MV-4-11 (cell line): ENCODE measurements around the gene SMIM3.
"Not testable (repeated sequence)": the region's sequence is repeated elsewhere in the genome, so short reads cannot be mapped to it uniquely, and the experiment has no call there.

Experiments
- DNase-seq: peaks from one replicate; lab custom pipeline; 2025; lab: John Stamatoyannopoulos, UW

The SMIM3 gene

DNA sequence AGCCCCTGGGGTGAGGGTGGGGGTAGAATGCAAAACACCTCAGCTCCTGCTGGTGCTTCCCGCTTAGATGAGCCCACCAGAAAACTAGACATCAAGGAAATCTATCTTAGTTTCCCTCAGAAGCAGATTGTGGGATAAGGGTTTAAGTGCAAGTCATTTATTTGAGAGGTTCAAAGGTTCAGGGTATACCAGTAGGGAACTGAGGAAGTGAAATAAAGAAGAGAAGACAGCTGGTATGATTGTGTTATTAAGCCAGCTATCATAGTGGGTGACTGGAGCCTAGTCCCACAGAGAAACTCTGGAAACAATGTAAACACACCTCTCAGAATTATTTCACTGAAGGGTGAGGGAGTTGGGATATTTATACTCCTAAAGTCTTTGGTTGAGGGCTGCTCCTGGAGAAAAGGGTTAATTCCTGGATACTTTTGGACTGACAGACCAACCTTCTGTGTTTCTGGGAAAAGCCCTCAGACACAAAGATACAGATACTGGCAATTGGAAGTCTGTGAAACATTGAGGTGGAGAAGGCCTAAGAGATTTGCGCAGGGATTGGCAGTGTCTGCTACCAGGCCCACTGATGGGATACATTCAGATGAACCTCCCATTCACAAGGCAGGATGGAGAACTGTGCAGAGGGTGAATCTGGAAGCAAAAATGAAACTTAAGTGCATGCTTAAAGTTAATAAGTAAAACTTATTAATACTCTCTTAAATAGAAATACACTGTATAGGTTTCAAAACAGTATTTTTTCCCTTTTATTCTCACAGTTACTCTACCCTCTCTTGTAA is 13.4 kb upstream of the SMIM3 start:
- DNase-seq, result peak; percentile 88

DNA sequence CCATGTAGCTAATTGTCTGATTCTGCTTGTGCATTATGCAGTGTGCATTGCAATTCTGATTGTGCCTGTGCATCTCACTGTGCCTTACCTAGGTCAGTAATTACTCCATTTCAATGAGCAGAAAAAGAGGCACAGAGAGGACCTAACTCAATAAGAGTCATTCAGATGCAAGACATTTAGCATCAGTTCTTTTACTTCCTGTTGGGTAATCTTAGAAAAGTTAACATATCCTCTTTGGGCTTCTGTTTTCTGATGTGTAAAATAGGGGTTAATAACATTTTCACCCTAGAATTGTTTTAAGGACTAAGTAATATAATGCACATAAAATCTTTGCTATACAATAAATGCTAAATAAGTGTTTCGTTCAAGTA is 12.8 kb upstream of the SMIM3 start:
- peak; percentile 74 for DNase-seq

DNA sequence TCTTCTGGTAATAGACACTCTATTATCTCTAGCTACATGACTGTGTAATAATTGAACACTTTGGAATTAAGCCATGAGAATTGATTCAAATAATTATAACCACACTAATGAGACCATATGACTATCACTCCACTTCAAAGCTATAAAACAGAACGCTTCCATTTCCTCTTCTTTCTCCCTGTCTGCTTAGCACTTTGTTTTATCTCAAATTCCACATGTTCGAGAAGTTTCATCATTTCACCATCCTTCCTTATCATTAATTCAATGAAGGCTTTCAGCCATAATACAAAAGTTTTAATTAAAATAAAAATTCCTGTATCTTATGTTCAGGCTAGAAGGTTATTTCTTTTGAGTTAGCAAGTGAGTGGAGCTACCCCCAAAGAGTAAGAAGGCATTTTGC is 12.3 kb upstream of the SMIM3 start:
- DNase-seq, result peak; percentile 56

DNA sequence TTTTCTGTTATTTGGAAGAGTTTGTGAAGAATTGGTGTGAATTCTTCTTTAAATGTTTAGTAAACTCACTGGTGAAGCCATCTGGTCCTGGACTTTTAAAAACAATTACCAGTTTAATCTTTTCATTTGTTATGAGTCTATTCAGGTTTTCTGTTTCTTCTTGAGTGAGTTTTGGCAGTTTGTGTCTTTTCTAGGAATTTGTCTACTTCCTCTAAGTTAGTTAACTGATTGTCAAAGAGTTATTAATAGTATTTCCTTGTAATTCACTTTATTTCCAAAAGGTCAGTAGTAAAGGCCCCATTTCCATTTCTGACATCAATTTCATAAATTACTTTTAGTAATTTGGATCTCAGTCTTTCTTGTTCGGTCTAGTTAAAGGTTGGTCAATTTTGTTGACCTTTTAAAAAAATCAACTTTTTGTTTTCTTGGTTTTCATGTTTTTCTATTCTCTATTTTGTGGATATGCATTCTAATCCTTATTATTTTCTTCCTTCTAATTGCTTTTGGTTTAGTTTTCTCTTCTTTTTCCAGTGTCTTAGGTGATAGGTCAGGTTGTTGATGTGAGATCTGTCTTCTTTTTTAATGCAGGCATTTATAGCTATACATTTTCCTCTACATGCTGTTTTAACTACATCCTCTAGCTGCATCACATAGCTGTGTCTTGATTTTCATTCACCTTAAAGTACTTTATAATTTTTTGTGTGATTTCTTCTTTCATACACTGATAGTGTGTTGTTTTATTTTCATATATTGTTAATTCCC is 7.3 kb upstream of the SMIM3 start:
- peak; percentile 92 for DNase-seq

DNA sequence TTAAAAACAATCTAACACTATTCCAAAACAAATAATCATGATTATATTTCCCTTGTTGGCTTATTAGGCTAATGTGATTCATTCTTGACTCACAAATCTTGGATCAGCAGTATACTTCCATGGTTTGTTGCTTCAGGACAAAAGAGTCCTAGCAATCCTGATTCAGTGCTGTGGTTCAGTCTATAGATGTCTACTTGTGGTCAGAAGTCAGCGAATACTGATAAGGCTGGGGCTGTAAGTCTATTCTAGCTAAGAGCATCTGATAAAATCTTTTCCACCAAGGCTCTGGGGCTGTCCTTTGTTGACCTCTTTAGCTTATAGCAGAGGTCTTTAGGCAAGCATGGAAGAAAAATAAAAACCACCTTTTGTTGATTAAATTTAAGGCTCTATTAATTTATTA is 4.4 kb upstream of the SMIM3 start:
- peak; percentile 67 for DNase-seq

DNA sequence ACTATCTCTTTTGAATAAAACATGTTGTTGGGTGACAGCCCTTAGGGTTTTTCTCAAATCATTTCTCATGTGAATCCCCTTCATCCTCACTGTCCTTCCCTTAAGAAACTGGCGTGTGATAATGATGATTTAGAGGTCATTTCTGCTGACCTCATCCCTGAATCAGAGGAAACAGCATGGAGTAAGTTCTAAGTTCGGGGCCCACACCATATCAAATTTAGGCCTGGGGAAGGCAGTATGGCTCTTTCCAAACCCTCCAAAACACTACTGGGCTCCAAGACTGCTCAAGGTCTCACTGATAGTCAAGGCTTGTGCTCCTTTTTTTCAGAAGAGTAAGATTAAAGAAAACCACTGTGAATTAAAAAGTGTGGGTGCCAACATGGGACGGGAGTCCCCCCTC is 872 bp upstream of the SMIM3 start:
- DNase-seq, result peak; percentile 61

DNA sequence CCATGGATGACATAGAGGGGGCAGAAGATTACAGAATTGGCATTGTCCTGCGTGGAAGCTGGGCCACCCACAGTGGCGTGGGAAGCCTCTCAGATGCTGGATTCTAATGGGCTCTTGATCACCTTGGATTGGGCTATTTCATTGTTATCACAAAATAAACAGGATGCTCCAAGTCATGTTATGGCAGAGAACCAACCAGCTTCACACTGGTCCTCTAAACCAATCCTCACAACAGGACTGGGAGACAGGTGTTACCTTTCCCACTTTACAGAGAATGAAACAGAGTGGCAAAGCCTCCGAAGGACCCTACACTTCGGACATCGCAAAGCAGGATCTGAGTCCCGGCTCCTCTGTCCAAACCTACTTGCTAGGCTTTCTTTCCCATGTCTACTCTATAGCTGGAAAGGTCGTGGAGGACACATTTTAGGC is 455 bp upstream of the SMIM3 start:
- no peak for DNase-seq

DNA sequence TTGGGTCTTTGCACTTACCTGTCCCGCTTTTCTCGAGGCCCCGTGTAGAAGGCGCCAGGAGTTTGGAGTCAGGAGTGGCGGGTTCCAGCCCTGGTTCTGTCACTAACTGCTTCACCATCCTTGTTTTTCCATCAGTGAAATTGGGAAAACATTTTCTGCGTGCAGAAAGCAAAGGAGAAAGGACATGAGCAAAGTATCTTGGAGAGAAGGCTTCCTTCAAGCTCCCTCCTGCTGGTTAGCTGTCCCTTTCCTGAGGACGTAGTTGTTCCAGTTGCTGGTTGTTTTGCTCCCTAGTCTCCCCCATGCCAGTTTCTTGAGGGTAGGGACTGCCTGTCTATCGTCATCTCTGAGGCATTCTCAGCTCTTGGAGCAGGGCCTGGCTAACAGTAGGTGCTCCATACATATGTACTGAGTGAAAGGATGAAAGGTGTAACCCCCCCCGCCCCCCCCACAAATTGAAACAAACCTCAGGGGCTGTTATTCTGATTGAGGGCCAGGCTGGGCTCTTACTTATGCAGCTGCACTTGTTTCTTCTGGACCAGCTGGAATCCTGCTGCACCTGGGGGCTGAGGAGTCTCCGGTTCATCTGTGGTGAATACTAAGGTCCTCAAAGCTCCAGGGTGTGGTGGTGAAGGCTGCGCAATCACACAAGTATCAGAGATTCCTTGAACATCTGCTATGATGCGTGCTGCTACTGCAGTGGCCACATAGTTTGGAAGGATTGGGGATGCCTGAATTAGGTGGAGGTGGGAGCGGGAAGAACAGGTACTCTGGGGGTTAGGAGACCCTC is 1.0 kb downstream of the SMIM3 start:
- peak; percentile 82 for DNase-seq

DNA sequence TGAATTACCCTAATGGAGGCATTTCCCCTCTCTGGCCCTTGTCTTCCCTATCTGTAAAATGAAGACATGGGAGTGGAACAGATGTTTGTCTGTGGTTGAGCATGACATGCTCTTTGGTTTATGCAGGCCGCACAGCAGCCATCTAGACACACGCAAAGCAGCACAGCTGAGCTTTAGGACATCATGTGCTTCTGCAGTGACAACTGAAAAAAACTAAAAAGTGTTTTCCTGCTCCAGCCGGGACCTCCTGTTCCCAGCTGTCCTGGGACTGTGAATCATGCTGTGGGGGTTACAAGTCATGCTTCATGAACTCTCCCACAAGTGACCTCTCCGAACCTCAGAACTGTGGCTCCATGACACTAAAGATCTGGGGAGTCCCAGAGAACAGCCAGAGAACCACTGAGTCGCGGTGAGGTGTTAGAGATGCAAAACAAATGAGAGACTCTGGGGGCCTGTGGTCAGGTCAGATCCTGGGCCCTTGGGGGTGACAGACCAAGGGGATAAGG is 1.7 kb downstream of the SMIM3 start:
- peak; percentile 89 for DNase-seq

DNA sequence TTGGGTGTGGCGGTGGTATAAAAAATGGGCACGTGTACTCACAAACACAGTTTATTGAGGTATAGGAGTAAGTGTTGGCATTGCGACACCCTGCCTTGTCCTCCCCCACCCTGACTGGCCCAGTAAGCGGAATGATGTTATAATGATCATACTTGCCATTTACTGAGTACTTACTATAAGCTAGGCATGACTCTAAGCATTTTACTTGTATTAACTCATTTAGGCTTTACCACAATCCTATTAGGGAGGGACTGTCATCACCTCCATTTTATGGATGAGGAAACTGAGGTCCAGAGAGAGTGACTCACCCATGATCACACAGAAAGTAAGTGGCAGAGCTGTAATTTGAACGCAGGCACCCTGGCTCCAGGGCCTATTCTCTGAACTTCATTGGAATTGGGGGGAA is 2.3 kb downstream of the SMIM3 start:
- DNase-seq, result peak; percentile 76

DNA sequence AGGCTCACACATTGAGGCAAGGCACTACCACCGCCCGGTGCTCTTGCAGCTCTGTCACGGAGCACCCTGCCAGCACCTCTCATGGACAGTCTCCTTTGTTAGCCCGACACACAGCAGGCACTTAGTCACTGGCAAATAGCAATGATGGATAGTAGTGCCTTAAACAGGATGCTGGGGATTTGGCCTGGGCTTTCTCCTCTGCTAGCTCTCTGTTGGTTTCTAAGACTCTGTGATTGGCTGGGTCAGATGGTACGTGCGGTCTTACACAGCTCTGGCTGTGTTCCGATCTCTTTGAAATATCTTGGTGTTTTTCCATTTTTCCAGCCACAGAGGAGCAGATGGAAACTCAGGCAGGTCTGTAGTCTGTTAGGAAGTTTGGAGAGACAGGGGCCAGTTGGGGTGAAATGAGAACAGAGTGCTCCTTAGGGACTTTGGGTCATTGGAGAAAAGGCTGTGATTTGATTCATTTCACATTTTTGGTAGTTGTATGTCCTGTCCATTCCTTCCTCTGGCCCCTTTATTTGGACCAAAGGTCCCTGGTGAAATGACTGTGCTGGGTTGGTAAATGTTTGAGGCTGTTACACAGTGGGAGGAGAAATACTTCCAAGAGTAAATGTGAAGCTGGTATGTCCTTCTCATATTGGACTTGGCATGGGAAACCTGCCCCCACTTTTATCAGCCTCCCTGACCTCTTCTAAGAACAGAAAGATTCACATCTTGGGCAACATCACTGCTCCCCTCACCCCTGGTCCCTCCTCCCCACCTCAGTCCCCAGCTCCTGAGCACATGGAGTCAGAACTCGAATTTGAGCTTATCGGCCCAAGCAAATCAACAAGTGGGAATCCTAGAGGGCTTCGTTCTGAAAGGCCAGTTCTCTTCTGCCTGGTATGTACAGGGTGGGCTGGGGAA is 3.4 kb downstream of the SMIM3 start:
- DNase-seq, result peak; percentile 78

DNA sequence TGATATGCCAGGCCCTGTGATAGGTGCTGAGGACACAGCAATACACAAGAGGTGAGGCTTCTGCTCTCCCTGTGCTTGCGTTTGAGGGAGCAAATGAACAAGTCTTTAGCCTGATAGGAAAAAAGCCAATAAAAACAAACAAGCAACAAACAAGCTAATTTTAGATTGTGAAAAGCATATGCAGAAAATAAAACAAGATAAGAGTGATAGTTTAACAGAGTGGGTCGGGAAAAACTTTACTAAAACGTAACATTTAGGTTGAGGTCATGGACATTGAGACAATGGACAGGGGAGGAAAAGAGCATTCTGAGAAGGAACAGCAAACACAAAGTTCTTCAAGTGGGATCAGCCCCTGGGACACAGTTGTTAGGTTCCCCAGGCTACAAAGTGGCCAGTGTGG is 4.3 kb downstream of the SMIM3 start:
- DNase-seq, result no peak

DNA sequence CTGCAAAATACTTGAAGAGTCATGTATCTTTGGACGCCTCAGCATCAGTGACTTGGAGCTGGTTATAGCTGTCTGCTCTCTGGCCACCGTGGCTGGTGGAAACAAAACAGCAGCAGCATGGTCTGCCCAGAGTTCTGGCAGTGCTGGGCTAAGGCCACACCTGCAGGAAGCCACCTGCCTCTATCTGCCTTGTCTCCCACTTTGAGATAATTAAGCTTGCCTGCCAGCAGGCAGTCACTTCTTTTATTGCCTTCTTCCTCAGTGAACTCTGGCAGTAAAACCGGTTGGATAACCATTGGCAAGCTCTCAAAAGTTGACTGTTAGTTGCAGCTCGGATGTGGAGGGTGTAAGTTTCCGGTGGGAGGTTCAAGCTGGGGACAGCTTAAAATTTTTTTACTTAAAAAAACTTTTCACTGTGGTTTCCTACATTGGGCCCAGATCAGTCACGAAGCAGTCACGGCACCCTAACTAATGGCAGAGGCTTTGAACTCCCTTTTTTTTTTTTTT is 4.9 kb downstream of the SMIM3 start:
- peak; percentile 96 for DNase-seq

DNA sequence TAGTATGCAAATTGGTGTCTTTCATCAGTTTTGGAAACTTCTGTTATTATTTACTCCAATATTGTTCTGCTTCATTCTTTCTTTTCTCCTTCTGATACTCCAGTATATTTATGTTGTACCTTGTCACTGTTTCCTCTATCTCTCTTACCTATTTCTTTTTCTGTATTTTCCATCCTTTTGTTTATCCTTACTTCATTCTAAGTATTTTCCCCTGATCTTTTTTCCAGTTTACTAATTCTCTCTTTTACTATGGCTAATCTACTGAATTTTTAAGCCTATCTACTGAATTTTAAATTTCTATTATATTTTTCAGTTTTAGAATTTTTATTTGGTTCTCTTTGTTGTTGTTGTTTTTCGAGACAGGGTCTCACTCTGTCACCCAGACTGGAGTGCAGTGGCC is 7.4 kb downstream of the SMIM3 start:
- no peak for DNase-seq

DNA sequence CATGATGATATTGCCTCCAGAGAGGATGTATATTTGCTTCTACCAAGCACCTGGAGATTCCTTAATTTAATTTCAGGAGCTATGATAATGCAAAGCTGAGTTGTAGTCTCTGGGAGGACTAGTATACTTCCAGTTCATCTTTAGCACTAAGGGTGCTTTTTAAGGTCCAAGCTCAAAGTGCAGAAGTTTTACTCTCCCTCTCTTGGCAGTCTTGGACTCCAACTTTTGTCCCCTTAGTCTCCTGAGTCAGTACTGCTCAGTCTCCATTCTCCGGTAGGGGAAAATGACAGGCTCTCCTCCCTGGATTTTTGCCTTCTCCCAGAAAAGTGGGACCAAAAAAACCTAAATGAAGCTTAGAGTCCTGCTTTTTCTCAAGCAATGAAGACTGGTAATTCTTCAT is 8.3 kb downstream of the SMIM3 start:
- DNase-seq, result no peak

DNA sequence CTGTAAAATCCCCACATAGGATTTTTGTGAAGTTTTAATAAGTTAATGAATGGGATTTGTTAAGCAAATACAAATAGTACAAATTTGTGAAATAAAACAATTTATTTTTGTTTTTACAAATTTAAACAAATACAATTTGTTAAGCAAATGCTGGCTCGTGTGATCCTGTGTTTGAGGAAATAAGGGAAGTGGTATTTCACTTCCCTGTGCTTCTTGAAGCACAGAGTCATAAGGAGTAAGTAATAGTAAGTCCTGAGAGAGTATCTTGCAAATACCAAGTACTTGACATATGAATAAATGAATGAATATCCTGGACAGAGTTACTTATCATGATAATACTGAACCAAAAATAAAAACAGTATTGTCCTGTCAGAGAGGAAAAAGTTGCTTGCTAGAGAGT is 9.1 kb downstream of the SMIM3 start:
- DNase-seq, result peak; percentile 75

DNA sequence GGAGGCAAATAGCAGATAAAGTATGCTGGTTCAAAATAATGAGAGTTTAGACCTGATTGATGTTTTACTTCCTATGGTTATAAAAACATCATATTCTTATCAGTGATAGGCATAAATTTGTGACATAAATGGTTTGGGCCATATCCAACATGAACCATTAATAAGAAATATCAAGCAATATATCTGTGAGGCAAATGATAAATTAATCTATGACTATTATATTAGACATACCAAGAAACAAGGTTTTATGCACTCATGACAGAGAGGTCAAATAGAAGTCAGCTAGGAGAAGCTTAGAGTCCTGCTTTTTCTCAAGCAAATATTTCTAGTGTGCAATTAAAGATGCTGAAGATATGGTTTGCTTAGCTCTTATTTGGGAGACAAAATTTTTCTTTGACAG is 10.4 kb downstream of the SMIM3 start:
- no peak for DNase-seq

DNA sequence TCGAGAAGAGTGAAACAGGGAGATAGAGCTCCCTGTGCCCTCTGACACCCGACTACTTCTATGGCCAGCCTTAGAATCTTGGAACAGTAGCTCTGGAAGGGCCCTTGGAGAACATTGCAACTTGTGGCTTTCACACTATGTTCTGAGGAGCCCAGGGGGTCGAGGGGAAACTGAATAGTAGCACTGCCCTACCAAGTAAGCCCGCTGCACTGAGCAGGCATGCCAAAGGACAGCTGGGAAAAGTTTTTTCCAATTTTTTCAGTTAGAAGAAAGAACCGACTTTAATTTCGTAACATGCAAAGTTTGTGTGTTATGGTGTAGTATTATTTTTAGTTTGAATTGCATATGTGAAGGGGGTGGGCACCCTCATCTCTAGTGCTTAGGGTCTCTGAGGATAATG is 10.9 kb downstream of the SMIM3 start:
- peak; percentile 52 for DNase-seq

DNA sequence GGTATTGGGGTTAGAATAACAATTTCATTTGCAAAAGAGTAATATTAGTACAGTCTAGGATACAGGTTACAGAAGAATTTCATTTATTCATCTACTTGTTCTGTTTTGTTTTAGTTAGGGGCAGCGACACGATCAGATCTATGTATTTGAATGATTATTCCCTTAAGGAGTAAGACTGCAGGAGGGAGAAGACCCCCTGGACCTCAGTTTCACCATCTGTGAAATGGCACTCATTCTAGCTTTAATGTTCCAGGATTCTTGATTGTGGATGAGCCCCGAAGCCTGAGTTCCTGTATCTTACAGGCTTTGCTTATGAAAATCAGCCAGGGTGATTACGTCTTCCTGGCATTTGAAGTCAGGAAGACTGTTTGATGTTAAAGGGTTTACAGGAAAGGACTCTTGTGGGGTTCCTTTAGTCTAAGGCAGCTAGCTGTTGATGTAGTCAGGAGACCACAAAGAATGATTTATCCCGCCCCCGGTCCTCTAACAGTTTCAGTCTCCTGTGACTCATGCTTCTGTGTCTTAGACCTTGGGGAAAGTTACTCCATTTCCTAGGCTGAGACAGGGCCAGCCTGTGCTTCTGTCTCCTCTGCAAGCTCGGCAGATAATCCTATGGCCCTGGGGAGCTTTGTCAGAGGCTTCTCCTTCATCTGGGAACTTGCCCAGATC is 11.5 kb downstream of the SMIM3 start:
- peak; percentile 98 for DNase-seq

DNA sequence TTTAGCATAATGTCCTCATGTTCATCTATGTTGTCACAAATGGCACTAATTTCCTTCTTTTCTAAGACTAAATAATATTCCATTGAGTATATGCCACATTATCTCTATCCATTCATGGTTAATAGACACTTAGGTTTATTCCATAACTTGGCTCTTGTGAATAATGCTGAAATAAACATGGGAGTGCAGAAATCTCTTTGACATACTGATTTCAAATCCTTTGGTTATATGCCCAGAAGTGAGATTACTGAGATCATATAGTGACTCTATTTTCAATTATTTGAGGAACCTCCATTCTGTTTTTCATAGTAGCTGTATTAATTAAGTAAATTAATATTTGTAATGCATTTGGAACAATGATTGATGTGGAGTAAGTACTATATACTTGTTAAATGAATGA is 13.0 kb downstream of the SMIM3 start:
- no peak for DNase-seq

DNA sequence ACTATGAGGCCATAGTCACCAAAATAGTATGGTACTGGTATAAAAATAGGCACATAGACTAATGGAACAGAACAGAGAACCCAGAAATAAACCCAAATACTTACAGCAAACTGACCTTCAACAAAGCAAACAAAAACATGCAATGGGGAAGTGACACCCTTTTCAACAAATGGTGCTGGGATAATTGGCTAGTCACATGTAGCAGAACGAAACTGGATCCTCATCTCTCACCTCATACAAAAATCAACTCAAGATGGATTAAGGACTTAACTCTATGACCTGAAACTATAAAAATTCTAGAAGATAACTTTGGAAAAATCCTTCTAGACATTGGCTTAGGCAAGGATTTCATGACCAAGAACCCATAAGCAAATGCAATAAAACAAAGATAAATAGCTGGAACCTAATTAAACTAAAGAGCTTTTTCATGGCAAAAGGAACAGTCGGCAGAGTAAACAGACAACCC is 14.9 kb downstream of the SMIM3 start:
- not testable (repeated sequence) for DNase-seq
